ENCODE results near the gene OLA1.
"Not testable (repeated sequence)": the region's sequence is repeated elsewhere in the genome, so short reads cannot be mapped to it uniquely, and the experiment has no call there.

OLA1 gene

GRCh38 chr2:174248187-174248997, at the start of gene OLA1:
Gene OLA1, minus strand, starts transcription at chr2:174248532. Its CDS starts 1,717 bp downstream, at chr2:174246815.
- peak; percentile 88 for DNase-seq

GRCh38 chr2:174292908-174293307, 44.6 kb upstream of the OLA1 start:
- no peak for DNase-seq

GRCh38 chr2:174286172-174286571, 37.8 kb upstream of the OLA1 start:
- no peak for DNase-seq

GRCh38 chr2:174282441-174282840, 34.1 kb upstream of the OLA1 start:
- DNase-seq, result no peak

- DNase-seq, result no peak
Observed at GRCh38 chr2:174281736-174282135, 33.4 kb upstream of the OLA1 start.

- DNase-seq, result no peak
Observed at GRCh38 chr2:174280596-174280995, 32.3 kb upstream of the OLA1 start.

GRCh38 chr2:174270263-174270662, 21.9 kb upstream of the OLA1 start:
- DNase-seq, result not testable (repeated sequence)

GRCh38 chr2:174266288-174266687, 18.0 kb upstream of the OLA1 start:
- no peak for DNase-seq

- no peak for DNase-seq
Observed at GRCh38 chr2:174263997-174264396, 15.7 kb upstream of the OLA1 start.

- DNase-seq, result peak; percentile 27
Observed at GRCh38 chr2:174259981-174260380, 11.6 kb upstream of the OLA1 start.

- DNase-seq, result no peak
Observed at GRCh38 chr2:174254267-174254666, 5.9 kb upstream of the OLA1 start.

- no peak for DNase-seq
Observed at GRCh38 chr2:174248998-174249592, 763 bp upstream of the OLA1 start.

GRCh38 chr2:174247474-174248186, 702 bp downstream of the OLA1 start:
- no peak for DNase-seq

GRCh38 chr2:174246944-174247381, 1.4 kb downstream of the OLA1 start:
- no peak for DNase-seq

GRCh38 chr2:174245628-174246027, 2.7 kb downstream of the OLA1 start:
- not testable (repeated sequence) for DNase-seq

- no peak for DNase-seq
Observed at GRCh38 chr2:174245065-174245464, 3.3 kb downstream of the OLA1 start.

- DNase-seq, result no peak
Observed at GRCh38 chr2:174243812-174244211, 4.5 kb downstream of the OLA1 start.

- no peak for DNase-seq
Observed at GRCh38 chr2:174240097-174240496, 8.2 kb downstream of the OLA1 start.

GRCh38 chr2:174236429-174236828, 11.9 kb downstream of the OLA1 start:
- no peak for DNase-seq

GRCh38 chr2:174235680-174236079, 12.7 kb downstream of the OLA1 start:
- no peak for DNase-seq

GRCh38 chr2:174233771-174234275, 14.5 kb downstream of the OLA1 start:
- no peak for DNase-seq

GRCh38 chr2:174227748-174228147, 20.6 kb downstream of the OLA1 start:
- DNase-seq, result no peak

GRCh38 chr2:174224665-174225288, 23.6 kb downstream of the OLA1 start:
- DNase-seq, result no peak

All from NCI-H1105 treated with DMSO at 0.1 percent for 48 hours (cell line).